Esophagus muscularis mucosa (tissue), 4 donors: ENCODE results near the gene FLII. TPM values are rescaled to one million over a fixed set of nuclear protein-coding genes. Genes with fewer than 3 reads are reported as not detected.

Experiments
- DNase-seq: peaks from one replicate; pipeline ENCODE4 v3.0.0-alpha.2; 2017; ENCODE audit errors: extremely low spot score
- H3K27ac ChIP-seq, 4 donors: fragments of 200-600 bp; sonication (generic); replicated peaks in 1 of 4; 1 replicate in 3 of 4; 2 replicates in 1 of 4; pipeline ENCODE4 v1.5.1; 2016 to 2019; ENCODE audit warnings: mild to moderate bottlenecking in 1 of 4
- H3K27me3 ChIP-seq, 4 donors: fragments of 200-600 bp; sonication (generic); one replicate each; pipeline versions ENCODE4 v1.5.1 to v1.6.0; 2016 to 2019
- H3K36me3 ChIP-seq, 4 donors: fragments of 200-600 bp; sonication (generic); one replicate each; pipeline ENCODE4 v1.5.1; 2016 to 2019
- H3K4me1 ChIP-seq, 4 donors: fragments of 200-600 bp; sonication (generic); one replicate each; pipeline ENCODE4 v1.5.1; 2016 to 2019
- H3K4me3 ChIP-seq, 4 donors: fragments of 200-600 bp; sonication (generic); 1 replicate in 2 of 4; 2 replicates in 2 of 4; pipeline ENCODE4 v1.5.1; 2016 to 2019; ENCODE audit warnings: mild to moderate bottlenecking in 4 of 4, moderate library complexity in 1 of 4
- H3K9me3 ChIP-seq, 4 donors: fragments of 200-600 bp; sonication (generic); 1 replicate in 3 of 4; 2 replicates in 1 of 4; pipeline ENCODE4 v1.5.1; 2016 to 2019
- CTCF ChIP-seq, 3 experiments: fragments of 200-600 bp in 2 of 3; fragments of 450-650 bp in 1 of 3; sonication (generic) in 2 of 3; IDR thresholded peaks; one replicate each; pipeline ENCODE4 v1.5.1; 2017 to 2019; ENCODE audit warnings: antibody characterized with exemption in 3 of 3, mild to moderate bottlenecking in 2 of 3, moderate library complexity in 1 of 3
- EP300 ChIP-seq: sonication (generic); formaldehyde crosslinking; IDR thresholded peaks from one replicate; pipeline ENCODE4 v1.6.1; 2017; ENCODE audit warnings: antibody characterized with exemption
- POLR2A ChIP-seq: fragments of 450-650 bp; IDR thresholded peaks from one replicate; pipeline ENCODE4 v1.6.1; 2017; ENCODE audit warnings: antibody characterized with exemption, moderate library complexity, mild to moderate bottlenecking, low read depth
- POLR2AphosphoS5 ChIP-seq, 2 donors: sonication (generic); formaldehyde crosslinking; IDR thresholded peaks; one replicate each; pipeline ENCODE4 v1.6.1; 2017; ENCODE audit warnings: antibody characterized with exemption in 2 of 2
- WGBS: methylation state at CpG from one replicate; pipeline ENCODE4 v1.1.5; 2018; 5-methylcytosine and 5-hydroxymethylcytosine counted together
- intact Hi-C: fragments of 100-400 bp; cut with DNase I; formaldehyde crosslinking; loops from one replicate; pipeline ENCODE4 v1.15.1; 2023
- total RNA-seq, 4 donors: library from RNA; depleted of rRNA; stranded (reverse); fragments of >200 nt; gene quantifications; one replicate each; pipeline versions ENCODE4 v1.1.0 to v1.2.1, GENCODE V29; 2016

The FLII gene
- total RNA-seq, 4 donors from 2014 or later = 302 to 528 (median 408) TPM

DNA sequence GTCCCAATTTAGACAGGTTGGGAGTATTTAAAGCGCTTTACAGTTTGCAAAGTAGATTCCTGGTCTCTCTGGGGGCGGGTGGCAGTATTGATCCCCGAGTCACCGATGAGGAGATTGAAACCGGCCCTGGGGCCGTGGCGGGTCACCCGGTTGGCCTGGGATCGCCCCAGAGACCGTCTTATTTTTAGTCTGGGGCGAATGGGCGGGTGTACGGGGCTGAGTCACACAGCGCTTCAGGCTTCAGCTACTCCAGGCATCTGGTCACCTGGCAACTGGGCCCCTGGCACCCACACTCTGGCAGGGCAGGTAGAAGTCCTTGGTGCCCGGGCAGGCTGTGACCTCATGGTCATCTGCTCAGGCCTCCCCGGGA lies 2.6 kb upstream of the FLII start:
- no peak for TF ChIP-seq EP300
- TF ChIP-seq POLR2AphosphoS5 (IDR thresholded peaks at IDR 0.05) = peak in 1 of 2 donors; percentile 9
- no peaks in the 10 kb centered on the region for H3K27me3 ChIP-seq
- WGBS = 3% methylated on average over 12 of the region's 16 CpGs
- H3K27ac ChIP-seq = peak overlapping the region; percentile 97 to 99 (median 98)
- intact Hi-C loops = no loop called here
- DNase-seq = no peak
- no peaks in the 10 kb centered on the region for H3K9me3 ChIP-seq
- H3K4me1 ChIP-seq = peaks cover 51 to 57% (median 54%) of the 10 kb centered on the region in 4 donors
- H3K36me3 ChIP-seq = peaks cover 26 to 43% (median 42%) of the 10 kb centered on the region in 4 donors
- H3K4me3 ChIP-seq = peak overlapping the region; percentile 77 to 98 (median 94)

DNA sequence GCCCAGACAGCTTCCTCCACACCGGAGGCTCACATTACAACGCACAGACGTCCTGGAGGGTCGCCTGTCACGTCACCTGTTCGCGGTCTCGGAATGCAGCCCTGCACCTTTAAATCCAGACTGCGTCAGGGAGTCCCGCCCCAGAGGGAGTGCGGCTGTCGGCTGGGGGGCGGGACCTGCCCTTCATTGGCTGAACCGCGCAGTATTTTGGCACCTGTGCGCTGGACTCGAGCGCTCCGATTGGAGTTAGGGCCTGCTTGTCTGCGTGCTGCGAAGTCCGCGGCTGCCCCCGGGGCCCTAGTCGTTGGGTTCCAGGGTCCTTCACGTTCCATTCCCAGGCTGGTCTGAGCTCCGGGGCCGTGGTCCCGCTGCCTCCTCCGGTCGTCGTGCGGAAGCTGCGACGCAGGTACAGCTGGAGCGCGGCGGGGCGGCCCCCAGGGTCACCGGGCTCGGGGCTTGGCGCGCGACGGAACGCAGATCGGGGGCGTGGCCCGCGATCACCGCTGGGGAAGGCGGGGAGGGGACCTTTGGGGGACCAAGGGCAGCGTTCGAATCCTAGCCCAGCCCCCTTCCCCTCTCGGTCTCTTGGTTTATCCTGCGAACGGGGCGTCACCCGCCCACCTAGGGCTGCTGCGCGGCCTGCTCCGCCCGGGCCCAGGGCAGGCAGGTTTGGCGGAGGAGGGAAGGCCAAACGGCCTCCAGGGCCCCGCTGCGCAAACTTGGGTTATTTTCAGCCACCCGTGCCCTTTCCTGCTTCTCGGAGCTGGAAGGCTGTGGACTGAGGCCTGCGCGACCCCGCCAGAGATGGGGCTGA lies 2.0 kb upstream of the FLII start, which contains the start of gene MIEF2:
Gene MIEF2, plus strand, starts transcription at position 331 of the 814 bp plus-strand sequence. CDS start 2,059 bp downstream, outside the sequence.
- H3K27me3 ChIP-seq = no peaks in the 10 kb centered on the region
- intact Hi-C loops = no loop called here
- peak; percentile 82 to 86 for TF ChIP-seq POLR2AphosphoS5 (IDR thresholded peaks at IDR 0.05)
- no peak for TF ChIP-seq CTCF (IDR thresholded peaks at IDR 0.05)
- TF ChIP-seq POLR2A = peak; percentile 32
- H3K27ac ChIP-seq = peak within 1 kb of the TSS; percentile 97 to 99 (median 98)
- H3K4me1 ChIP-seq = peaks cover 51 to 63% (median 56%) of the 10 kb centered on the region in 4 donors
- peak within 1 kb of the TSS; percentile 77 to 98 (median 94) for H3K4me3 ChIP-seq
- peak; percentile 98 for DNase-seq
- H3K9me3 ChIP-seq = no peaks in the 10 kb centered on the region
- peaks cover 30 to 43% (median 42%) of the 10 kb centered on the region in 4 donors for H3K36me3 ChIP-seq
- WGBS = under 1% methylated on average over 40 of the region's 72 CpGs

DNA sequence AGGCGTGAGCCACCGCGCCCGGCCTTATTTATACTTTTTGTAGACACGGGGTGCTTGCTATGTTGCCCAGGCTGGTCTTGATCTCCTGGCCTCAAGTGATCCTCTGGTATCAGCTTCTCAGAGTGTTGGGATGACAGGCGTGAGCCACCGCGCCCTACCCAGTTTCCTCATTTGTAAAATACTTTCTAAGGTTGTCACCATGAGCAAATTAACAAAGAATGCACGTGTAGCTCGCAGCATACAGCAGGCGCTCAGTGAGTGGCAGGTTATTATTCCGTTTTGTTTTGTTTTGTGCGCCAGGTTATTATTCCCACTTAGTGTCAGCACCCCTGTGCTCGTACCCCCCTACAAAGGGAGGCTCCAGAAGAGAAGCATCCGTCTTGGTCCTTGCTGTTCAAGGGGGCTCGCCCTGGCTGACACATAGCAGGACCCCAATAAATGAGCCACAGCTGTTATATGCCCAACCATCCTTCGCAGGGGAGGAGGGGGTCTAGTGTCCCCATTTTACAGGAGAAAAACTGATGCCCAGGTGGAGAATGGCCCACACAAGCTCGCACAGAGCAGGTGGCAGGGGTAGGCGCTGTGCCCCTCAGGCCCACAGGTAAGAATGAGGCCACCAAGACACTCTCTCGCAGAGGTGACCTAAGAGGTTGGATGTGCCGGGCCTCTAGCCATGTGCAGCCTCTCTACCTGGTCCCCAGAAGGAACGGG lies 1.2 kb upstream of the FLII start:
- Histone ChIP-seq H3K27ac (peak overlapping the region; percentile 97 to 99 (median 98)), H3K9me3 (no peaks in the 10 kb centered on the region), H3K27me3 (no peaks in the 10 kb centered on the region), H3K36me3 (peaks cover 32 to 43% (median 42%) of the 10 kb centered on the region in 4 donors), H3K4me3 (peak overlapping the region; percentile 77 to 98 (median 94)), H3K4me1 (peaks cover 51 to 63% (median 56%) of the 10 kb centered on the region in 4 donors)
- no peak for TF ChIP-seq POLR2A
- TF ChIP-seq CTCF (IDR thresholded peaks at IDR 0.05) = no peak
- no peak for TF ChIP-seq POLR2AphosphoS5 (IDR thresholded peaks at IDR 0.05)
- TF ChIP-seq EP300 = no peak
- intact Hi-C loops = no loop called here
- no peak for DNase-seq
- 75% methylated on average over 19 of the region's 22 CpGs for WGBS

DNA sequence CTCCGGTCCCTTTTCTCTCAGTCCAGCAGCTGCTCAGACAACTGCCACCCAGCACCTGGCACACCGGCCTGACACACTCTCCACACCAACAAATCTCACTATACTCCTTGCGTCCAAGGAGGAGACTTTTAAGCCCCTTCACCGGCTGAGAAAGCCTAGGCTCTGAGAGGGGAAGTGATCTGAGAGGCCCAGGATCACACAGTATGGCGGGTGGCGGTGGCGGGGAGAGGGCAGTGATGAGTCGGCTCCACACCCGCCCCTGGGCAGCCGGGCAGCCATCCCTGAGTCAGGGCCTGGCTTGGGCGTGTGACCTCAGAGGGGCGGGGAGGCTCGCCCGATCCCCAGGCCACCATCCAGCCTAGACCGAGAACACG lies 569 bp downstream of the FLII start:
- intact Hi-C loops = no loop called here
- H3K36me3 ChIP-seq = peaks cover 36 to 43% (median 42%) of the 10 kb centered on the region in 4 donors
- H3K4me1 ChIP-seq = peaks cover 47 to 61% (median 55%) of the 10 kb centered on the region in 4 donors
- H3K27ac ChIP-seq = peak overlapping the region; percentile 98 to 99 (median 99)
- peak; percentile 97 for DNase-seq
- WGBS = 2% methylated on average over 6 of the region's 16 CpGs
- H3K4me3 ChIP-seq = peak overlapping the region; percentile 83 to 100 (median 100)
- H3K27me3 ChIP-seq = no peaks in the 10 kb centered on the region
- no peaks in the 10 kb centered on the region for H3K9me3 ChIP-seq
- TF ChIP-seq POLR2AphosphoS5 (IDR thresholded peaks at IDR 0.05) = no peak
- TF ChIP-seq EP300 = no peak
- TF ChIP-seq CTCF (IDR thresholded peaks at IDR 0.05) = peak in 1 of 3 experiments; percentile 11
- no peak for TF ChIP-seq POLR2A
